CD4-positive, alpha-beta T cell treated with Interleukin-4 for 4 hours (primary cell): Measurements from ENCODE around the gene DIAPH1.
A peak's percentile ranks its signal among the peaks of the same experiment; 100 is the strongest.

Experiments
- DNase-seq: peaks from one replicate; pipeline ENCODE4 v3.0.0-alpha.2; 2020

DIAPH1 gene

DNA sequence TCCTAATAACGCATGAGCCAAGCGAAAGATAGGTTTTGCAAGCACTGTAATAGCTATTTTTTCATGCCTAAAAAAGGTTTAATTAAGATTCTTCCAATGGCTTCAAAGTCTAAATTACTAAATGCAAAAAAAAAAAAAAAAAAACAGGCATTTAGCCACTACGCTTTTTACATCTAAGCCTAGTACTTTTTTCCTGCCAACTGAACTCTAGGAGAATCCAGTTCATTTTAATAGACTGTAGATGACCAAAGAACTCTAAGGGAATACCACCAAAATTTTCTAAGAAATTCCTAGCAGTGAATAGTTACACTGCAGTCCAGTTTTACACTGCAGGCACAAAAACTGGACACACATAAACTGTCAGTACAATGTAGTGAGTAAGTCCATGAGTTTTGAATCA, 9.8 kb downstream of the DIAPH1 start:
- DNase-seq: no peak

DNA sequence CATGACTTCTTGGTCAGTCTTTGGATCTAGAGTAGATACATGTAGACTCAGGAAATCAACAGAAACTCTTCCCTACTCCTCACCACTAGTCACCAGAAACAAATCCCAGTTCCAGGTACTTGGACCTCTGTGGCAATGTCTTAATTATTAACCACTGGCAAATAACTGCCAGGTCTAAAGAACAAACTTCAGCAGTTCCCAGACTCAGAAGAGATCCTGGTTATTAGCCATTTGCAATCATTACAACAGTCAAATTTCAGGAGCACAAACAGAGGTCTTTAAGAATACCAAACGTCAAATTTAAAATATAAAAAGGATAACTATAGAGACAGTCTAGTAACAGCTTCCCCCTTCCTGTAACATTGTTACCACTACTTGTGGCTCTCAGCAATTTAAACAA, 10.2 kb downstream of the DIAPH1 start:
- no peak for DNase-seq

DNA sequence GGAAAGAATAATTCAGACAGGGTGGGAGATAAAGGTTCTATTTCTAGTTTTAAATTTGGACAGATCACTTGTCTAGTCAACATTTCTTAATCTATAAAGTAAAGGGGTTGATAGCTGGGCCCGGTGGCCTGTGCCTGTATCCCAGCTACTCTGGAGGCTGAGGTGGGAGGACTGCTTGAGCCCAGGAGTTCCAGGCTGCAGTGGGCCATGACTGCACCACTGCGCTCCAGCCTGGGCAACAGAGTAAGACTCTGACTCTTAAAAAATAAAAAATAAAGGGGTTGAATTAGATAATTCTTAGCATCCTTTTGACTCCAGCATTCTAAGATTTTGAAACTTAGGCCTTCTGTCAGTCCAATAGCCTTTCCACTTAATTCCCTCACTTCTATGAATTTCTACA, 10.8 kb downstream of the DIAPH1 start:
- DNase-seq: no peak

DNA sequence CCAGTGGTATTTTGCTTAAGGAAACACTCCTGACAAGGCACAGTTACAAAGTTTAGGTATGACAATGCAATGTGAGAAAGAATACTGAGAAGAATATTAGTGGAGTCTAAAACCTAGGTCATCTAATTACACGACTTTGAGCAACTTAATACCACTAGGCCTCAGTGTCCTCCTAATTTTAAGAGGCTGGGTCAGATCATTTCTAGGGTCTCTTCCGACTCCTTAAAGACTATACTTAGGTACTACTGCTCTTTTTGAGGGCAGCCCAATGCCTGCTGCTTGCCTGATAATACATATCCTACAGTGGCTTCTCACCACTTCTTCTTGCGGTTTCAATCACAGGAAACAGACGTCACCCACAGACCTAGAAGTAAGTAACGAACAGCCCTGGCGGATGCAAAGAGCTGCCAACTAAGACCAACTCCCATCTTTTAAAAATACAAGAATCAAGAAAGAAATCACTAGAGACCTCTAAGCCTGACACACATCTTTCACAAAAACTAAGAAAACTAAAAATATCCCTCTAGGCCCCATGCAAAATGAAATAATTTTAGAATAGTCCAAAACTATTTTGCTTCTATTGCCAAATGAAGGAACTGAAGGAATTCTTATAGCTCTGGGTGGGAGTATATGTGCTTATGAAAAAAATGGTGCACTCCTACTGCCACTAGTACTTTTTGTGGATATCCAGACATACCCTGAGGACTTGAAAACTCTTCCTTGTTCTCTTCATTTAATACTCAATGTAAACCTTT, 13.1 kb downstream of the DIAPH1 start:
- DNase-seq: peak; percentile 90

DNA sequence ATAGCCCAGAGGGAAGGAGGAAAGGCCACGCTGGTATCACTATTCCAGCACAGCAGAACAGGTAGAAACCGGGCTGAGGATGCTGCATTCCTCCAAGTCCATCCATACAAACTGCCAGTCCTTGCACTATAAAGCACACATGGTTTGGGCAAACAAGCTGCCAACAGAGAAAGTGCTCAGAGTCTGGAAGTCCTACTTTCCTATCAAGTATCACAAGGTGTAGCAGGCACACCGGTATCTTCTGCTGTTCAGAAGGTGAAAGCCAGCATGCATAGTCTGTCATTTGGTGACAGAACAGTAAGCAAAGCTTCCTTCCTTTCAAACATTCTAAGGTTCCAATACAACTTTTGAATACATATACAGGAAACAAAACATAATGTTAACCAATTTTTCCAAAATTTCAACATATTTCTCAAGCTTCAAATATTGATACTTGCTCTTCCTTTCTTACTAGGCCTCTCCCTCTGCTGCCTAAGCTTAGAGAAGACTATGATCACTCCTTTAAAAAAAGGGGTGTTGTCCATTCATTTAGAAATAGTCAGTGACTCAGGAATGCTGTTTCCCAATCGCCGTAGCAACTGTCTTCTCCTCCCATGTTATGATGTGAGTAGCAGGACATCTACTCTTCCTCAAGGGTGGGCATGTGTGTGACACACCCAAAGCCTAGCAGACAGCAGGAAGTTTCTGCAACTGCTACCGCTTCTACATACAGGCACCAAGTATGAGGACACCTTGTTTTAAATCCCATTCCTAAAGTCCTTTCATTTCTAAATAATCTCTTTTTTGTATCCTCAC, 14.7 kb downstream of the DIAPH1 start:
- DNase-seq: peak; percentile 54

DNA sequence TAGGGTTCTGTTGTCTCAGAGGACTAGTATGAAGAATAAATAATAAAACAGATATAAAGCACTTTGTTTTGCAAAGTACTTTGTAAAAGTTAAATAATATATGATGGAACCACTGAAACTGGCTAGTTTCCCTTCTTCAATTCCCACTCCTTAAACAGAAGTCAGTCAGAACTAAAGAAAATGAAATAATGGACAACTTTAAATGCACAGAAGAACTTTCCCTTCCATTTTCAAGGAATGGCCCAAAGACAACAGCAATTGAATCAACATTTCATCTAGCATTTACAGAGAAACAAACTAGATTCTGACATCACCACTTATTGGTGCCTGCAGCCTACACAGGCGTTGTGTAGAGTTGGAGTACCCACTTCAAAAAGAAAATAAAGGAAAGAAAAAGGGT, 16.2 kb downstream of the DIAPH1 start:
- no peak for DNase-seq

DNA sequence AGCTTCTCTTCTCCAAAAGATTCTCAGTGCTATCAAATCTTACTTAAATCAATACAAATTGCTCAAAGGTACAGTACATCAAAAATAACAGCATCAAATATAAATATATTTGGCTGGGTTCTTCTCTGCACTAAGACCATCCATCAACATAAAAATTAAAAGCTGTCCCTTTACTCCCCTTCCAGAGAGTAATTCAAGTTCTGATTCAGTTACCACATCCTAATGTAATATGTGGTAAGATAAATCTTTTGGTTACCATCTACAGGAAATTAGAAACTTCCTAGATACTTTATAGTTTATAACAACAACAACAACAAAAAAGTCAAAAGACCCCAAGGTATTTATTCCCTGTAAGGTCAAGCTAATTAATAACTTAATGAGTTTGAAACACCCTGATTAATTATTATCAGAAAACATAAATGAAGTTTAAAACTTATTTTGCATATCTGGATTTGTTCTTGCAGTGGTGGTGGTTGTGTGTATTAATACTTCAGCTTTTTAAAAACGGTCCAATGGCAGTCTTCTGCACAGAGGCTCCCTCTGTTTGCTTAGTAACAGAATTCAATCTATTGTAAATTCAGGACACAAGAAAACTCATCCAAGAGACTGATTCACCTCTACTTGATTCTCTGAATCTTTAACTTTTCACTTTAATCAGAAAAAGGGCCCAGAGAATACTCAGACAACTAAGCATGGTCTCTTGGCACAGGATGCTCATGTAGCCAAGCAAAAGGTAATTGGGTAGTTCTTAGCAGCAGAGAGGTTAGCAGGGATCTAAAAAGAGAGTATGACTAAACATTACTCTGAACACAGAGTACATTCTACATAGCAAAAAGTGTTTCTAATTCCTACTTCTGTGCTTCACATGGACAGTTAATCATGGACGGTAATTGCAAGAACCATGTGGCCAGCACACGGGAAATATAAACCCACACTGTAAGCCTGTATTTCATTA, 20.1 kb downstream of the DIAPH1 start:
- DNase-seq: peak; percentile 53

DNA sequence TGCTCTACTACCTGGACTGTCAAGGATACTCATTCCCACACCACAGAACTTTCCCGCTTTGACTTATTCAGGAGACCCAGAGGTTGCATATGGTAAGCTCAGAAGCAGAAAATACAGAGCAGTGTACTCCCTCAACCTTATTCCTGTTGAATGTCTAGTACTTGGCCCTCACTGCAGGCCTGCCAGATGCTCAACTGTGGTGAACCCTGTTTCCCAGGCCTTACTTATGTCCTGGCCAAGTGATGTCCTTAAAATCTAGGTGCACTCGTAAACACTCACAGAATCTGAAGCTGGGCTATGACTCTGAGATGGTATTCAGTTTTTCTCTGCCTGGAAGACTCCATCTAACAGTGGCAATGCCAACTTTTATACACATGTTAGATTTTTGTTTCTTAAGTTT, 21.0 kb downstream of the DIAPH1 start:
- no peak for DNase-seq

DNA sequence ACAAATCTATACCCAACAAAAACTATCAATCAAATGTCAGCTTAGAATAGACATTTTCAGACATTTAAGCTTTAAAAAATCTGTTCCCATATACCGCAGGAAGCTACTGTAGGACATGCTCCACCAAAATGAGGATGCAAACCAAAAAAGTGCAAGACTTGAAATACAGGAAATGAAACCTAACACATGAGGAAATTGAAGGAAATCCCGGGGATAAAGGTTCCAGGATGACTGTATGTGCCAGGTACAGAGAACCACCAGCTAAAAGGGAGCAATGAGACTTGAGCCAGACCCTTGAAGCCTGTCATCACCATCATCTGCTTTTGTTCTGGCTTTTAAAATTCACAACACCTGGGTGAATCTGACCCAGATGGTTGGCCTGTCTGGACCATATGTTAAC, 21.4 kb downstream of the DIAPH1 start:
- no peak for DNase-seq

DNA sequence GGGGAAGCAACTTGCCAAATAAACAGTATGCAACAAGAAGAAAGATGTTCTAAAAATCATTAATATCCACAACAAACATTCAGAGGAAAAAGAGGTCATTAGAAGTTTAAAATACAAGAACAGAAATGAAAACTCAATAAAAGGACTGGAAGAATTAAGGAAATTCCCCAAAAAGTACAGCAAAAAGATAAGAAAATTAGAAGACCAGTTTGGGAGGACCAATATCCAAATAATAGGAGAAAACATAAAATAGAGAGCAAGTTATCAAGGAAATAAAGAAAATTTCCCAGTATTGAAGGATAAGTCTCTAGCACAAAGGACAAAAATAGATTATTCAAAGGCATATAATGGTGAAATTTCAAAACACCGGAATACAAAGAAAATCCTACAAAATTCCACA, 21.9 kb downstream of the DIAPH1 start:
- no peak for DNase-seq

DNA sequence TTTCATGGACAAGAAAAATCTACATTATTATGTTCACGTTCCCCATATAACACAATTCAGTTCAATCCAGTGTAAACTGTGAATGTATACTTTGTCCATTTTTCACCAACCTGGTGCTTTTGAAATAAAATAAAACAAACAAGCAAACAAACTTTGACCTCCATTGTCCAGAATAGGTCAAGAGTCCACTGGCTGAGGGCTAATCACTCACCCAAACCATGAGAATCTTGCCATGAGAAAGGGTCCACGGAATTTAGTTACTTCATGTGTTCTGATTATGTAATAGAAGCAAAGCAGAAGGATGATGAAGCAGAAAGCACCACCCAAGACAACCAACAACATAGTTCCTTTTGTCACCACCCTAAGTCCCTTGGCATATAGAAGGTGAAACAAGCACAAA, 28.7 kb downstream of the DIAPH1 start:
- DNase-seq: no peak

DNA sequence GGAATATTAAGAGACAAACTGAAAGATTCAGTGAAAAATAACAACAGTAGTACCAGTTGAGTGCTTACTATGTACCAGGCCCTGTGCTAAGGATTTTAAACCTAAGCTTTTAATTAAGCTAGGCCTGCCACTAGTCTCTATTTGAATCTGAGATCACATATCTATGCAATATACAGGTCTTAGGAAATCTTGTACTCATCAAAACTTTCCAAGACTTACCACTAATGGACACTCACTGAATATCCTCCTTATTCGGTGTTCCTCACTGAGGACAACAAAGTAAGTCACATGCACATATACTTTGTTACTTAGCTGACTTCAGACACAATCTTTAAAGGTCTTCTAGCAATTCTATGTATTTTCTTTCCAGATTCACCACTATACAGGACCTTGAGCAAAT, 32.6 kb downstream of the DIAPH1 start:
- no peak for DNase-seq

DNA sequence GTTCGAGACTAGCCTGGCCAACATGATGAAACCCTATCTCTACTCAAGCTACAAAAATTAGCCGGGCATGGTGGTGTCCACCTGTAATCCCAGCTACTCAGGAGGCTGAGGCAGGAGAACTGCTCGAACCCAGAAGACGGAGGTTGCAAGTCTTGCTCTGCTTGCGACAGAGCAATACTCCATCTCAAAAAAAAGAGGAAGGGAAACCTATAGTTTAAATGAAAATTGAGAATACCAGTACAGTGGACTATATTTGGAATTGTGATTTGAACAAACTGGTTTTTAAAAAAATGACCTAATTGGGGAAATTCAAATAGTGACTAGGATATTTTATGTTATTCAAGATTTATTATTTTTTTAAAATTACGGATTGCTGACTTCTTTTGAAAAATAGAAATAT, 33.2 kb downstream of the DIAPH1 start:
- DNase-seq: no peak

DNA sequence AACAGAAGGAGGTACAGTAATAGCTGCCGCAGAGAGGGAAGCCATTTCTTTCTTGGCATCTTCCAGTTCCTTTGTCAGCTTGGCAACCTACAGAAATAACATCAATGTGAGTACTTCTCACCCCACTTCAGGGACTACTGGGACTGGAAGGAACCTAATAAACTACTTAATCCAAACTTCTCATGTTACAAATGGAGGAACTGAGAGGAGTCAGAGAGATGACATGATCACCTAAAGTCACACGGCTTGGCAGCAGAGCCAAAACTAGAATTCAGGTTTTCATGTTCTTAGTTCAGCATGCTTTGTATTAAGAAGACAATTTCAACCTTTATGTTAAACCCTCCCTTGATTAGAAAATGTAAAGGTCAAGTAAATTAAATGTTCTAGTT, 44.7 kb downstream of the DIAPH1 start:
- no peak for DNase-seq

DNA sequence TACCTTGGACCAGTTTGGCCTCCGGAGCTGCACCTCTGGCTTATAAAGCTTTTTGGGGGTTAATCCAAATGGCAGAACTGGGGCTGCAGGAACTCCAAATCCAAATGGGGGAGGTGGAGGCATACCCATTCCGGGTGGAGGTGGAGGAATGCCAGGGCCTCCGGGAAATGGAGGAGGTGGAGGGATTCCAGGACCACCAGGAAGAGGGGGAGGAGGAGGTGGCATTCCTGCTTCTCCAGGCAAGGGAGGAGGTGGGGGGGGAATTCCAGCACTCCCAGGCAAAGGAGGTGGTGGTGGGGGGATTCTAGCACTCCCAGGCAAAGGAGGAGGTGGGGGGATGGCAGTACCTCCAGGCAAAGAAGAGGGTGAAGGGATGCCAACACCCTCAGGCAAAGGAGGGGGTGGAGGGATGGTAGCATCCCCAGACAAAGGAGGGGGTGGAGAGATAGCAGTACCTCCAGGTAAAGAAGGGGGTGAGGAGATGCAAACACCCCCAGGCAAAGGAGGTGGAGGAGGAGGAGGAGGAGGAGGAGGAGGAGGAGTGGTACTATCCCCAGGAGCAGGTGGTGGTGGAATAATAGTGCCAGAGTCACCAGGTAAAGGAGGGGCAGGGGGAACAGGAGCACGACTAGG, 45.2 kb downstream of the DIAPH1 start:
- DNase-seq: no peak

DNA sequence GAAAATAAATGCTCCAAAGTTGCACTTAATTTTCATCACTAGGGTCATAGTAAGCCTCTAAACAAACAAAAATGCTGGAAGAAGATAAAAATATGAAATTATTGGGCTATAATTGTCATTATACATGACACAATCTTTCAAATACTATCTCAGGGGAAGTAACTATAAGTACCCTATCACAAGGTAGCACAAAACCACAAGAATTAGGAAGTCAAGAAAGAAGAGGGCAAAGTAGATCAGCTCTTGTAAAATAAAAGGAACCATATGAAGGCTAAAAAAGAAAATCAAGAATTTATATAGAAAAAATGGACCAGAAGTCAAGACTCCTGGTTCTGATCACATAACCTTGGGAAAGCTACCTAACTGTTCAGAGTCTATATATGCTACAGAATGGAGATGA, 48.1 kb downstream of the DIAPH1 start:
- no peak for DNase-seq

DNA sequence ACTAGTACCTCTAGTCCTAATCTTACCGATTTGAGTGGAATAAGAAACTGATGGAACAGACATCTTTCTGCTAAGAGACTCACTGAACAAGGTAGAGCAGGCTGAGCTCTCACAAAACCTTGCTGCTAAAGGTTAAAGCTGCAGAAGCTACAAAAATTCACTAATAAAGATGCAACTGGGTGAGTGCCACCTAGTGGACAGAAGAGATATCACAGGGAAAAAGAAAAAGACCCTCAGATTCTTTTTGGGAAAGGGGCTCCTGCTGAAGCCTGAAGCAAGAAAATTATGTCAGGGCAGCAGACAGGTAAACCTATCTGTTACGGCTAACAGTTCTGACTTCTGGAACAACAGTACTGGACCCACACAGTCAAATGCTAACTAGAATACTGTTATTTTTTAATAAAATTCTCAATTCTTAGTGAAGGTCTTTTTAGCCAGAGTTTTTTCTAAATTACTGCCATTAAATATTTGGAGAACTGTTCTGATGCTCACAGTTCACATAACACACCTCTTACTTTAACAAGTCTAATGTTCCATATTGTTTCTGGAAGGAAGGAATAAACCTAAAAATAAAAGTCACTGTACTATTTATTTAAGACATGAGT, 51.2 kb downstream of the DIAPH1 start:
- peak; percentile 43 for DNase-seq

DNA sequence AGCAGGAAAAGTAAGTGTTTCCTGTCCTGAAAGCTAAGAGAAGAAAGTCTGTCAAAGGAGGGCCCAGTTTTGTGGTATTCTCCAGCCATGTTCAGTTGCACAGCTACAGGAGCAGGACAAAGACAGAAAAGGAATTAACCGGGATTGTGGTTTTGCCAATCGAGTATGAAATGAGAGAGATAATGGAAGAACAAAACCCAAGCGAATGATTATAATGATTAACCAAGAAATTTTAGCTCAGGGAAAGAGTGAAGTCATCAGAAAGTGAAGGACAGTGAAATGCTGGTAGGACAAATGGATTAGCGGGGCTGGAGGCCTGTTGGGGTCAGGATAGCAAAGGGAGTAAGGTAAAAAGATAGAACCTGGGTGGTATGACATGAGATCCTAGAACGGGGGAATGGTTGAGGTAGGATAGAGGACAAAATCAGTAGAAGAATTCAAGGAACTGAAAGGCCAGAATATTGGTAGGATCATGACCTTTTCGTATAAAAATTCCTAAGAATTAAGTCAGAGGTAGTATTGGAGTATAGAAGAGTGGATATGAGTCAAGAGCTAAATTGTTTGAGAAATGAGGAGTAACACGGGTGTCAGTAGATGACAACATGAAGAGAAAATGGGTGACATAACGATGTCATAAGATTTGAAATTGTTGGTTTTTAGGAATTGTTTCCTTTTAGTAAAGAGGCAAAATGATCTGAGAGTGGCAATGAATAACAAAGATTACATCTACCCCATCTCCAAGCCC, 52.8 kb downstream of the DIAPH1 start:
- DNase-seq: no peak

DNA sequence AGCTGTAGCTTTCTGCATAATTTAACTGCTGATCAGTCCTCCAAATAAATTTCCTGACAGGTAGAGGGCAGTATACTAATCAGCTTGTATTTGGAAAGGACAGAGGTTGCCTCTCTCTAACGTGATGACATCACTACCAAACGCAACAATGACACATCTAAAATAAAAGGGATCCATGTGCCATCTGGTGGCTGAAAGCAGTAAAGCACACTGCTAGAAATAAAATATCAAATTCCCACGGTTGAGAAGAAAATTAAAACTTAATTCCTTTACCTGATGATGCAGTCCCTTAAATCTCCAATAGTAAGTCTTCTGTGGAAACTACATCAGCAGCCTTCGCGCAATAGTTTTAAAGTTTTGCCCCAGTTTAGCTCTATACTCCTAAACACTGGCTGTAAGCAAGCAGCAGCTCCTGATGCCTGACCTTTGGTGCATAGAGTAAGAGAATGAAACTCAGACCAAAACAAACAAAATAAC, 54.5 kb downstream of the DIAPH1 start:
- DNase-seq: peak; percentile 93

DNA sequence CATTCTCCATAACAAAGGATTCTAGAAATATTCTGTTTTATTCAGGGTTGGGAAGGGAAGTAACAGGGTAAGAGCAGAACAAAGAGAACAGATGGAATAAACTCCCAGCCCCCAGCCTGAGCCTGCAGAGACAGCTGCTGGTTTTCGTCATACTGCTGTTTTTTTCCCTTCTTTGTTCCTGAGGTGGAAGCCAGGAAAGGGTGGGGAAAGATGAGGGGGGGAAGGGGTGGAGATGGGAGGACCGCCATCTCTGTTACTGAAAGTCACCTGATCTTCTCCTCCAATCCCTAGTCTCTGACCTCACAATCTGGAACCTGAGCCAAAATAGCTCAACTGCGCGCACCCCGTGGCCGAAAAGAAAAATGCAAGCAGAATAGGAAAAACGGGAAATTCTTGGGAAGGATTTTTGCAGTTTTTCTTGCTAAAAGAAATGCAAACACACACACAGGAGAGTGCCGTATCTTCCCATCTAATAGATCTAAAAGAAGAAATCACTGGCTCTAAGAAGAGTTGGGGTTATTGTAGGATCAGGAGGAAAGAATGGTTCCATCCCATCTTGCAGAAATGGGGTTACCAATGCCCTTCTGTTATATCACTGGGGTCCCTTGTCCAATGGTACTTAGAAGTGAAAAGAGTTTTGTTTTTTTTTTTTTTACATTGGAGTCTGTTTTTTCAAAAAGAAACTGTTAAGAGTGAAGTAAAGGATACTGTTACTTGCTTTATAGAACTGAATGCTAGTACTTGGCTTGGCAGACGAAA, 57.9 kb downstream of the DIAPH1 start:
- no peak for DNase-seq

DNA sequence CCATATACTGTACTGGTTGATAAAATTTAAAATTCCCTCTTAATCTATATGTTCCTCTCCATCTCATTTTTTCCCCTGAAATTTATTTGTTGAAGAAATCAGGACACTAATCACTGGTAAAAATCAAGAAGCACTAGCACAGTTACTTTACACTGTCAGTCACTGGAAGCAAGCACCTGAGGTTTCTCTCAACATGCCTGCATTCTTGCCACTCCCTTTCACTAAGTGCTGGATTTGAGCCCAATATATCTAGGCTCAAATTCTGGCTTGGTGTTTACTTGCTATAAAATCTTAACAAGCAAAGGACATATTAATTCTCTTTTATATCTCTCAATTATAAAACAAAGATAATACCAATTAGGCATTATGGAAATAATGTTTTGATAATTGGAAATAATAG, 58.6 kb downstream of the DIAPH1 start:
- DNase-seq: no peak
